HG03135 (cell line): ENCODE measurements around the gene MRPL19.

Experiments
- ATAC-seq: cut with Tn5 transposase; IDR thresholded peaks from one replicate; pipeline ENCODE4 v1.9.1; 2021; ENCODE audit warnings: mild to moderate bottlenecking, moderate library complexity; ENCODE audit not compliant: unreplicated experiment

Gene MRPL19

GRCh38 chr2:75614162-75614651, 32.4 kb upstream of the MRPL19 start:
- no peak for ATAC-seq

GRCh38 chr2:75616406-75616805, 30.2 kb upstream of the MRPL19 start:
- no peak for ATAC-seq

GRCh38 chr2:75616933-75617332, 29.6 kb upstream of the MRPL19 start:
- no peak for ATAC-seq

- no peak for ATAC-seq
Measured at GRCh38 chr2:75619956-75620740, 26.4 kb upstream of the MRPL19 start.

GRCh38 chr2:75621228-75621627, 25.4 kb upstream of the MRPL19 start:
- ATAC-seq: no peak

GRCh38 chr2:75622500-75622899, 24.1 kb upstream of the MRPL19 start:
- ATAC-seq: no peak

GRCh38 chr2:75622929-75623328, 23.7 kb upstream of the MRPL19 start:
- ATAC-seq: no peak

GRCh38 chr2:75627902-75628504, 18.6 kb upstream of the MRPL19 start:
- ATAC-seq: no peak

GRCh38 chr2:75632091-75632701, 14.4 kb upstream of the MRPL19 start:
- no peak for ATAC-seq

- ATAC-seq: no peak
Measured at GRCh38 chr2:75632813-75633212, 13.8 kb upstream of the MRPL19 start.

- no peak for ATAC-seq
Measured at GRCh38 chr2:75633620-75634019, 13.0 kb upstream of the MRPL19 start.

- no peak for ATAC-seq
Measured at GRCh38 chr2:75634945-75635344, 11.6 kb upstream of the MRPL19 start.

- ATAC-seq: no peak
Measured at GRCh38 chr2:75637568-75637967, 9.0 kb upstream of the MRPL19 start.

- ATAC-seq: peak; percentile 96
Measured at GRCh38 chr2:75640621-75641121, 5.9 kb upstream of the MRPL19 start.

GRCh38 chr2:75641587-75641986, 5.0 kb upstream of the MRPL19 start:
- ATAC-seq: no peak

GRCh38 chr2:75643980-75644379, 2.6 kb upstream of the MRPL19 start:
- ATAC-seq: no peak

GRCh38 chr2:75645643-75646042, 940 bp upstream of the MRPL19 start:
- ATAC-seq: no peak

- ATAC-seq: no peak
Measured at GRCh38 chr2:75646090-75646582, 447 bp upstream of the MRPL19 start.

- no peak for ATAC-seq
Measured at GRCh38 chr2:75647771-75648170, 1.2 kb downstream of the MRPL19 start.

GRCh38 chr2:75654012-75654411, 7.4 kb downstream of the MRPL19 start:
- no peak for ATAC-seq

GRCh38 chr2:75655861-75656260, 9.3 kb downstream of the MRPL19 start:
- no peak for ATAC-seq

- ATAC-seq: no peak
Measured at GRCh38 chr2:75656563-75656962, 10.0 kb downstream of the MRPL19 start.
